ENCODE measurements around the gene MT1M.

The MT1M gene

DNA sequence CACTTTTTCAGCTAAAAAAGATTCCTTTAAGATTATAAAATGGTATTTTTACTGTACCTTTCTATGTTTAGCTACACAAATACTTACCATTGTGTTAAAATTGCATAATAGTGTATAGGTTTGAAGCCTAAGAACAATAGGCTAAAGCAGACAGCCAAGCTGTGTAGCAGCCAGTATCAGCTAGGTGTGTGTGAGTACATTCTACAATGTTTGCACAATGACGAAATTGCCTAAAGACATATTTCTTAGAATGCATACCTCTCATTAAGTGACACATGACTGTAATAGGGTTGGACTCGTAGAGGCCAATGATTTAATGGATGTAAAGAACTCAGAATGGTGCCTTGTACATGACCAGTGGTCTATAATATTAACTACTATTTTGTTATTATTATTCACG, 17.4 kb downstream of the MT1M start:
- Histone ChIP-seq H3K4me2 (ENCODE audit: low read depth, low read length, poor library complexity, severe bottlenecking) (no peak overlapping the region), H3K9ac (ENCODE audit: low read length) (no peak overlapping the region), H4K20me1 (ENCODE audit: low read depth, low read length) (no peaks in the 10 kb centered on the region), H3K27ac (ENCODE audit: low read depth, low read length) (no peak overlapping the region), H3K27me3 (ENCODE audit: low read length) (no peaks in the 10 kb centered on the region), H3K4me3 (ENCODE audit: insufficient read depth, low read length, poor library complexity, severe bottlenecking) (no peak overlapping the region), H3F3A (ENCODE audit: insufficient read depth) (no peaks in the 10 kb centered on the region), H3K79me2 (ENCODE audit: insufficient read depth, low read length) (no peaks in the 10 kb centered on the region), H3K9me3 (ENCODE audit: insufficient read depth, low read length) (no peaks in the 10 kb centered on the region), H3K9me2 (replicated peaks; ENCODE audit: insufficient read depth, low read length) (no peaks in the 10 kb centered on the region), H3K36me3 (ENCODE audit: low read length) (no peaks in the 10 kb centered on the region), H2AFZ (ENCODE audit: low read depth, low read length, severe bottlenecking) (no peak overlapping the region)
- TF ChIP-seq CTCF (IDR thresholded peaks at IDR 0.05; ENCODE audit: insufficient read depth, low read length, poor library complexity, severe bottlenecking) (no peak), EZH2phosphoT487 (conservative IDR thresholded peaks at IDR 0.05; ENCODE audit: low read length) (no peak)

- no peak within 1 kb of the TSS for H2AFZ ChIP-seq (ENCODE audit: low read depth, low read length, severe bottlenecking)
- no peak within 1 kb of the TSS for H3K4me3 ChIP-seq (ENCODE audit: insufficient read depth, low read length, poor library complexity, severe bottlenecking)
- no peaks in the 10 kb centered on the region for H3K27me3 ChIP-seq (ENCODE audit: low read length)
- TF ChIP-seq CTCF (IDR thresholded peaks at IDR 0.05; ENCODE audit: insufficient read depth, low read length, poor library complexity, severe bottlenecking) (no peak), EZH2phosphoT487 (conservative IDR thresholded peaks at IDR 0.05; ENCODE audit: low read length) (no peak)
- no peaks in the 10 kb centered on the region for H3F3A ChIP-seq (ENCODE audit: insufficient read depth)
- no peaks in the 10 kb centered on the region for H3K79me2 ChIP-seq (ENCODE audit: insufficient read depth, low read length)
- H4K20me1 ChIP-seq (ENCODE audit: low read depth, low read length): no peaks in the 10 kb centered on the region
- H3K4me2 ChIP-seq (ENCODE audit: low read depth, low read length, poor library complexity, severe bottlenecking): no peak within 1 kb of the TSS
- no peak within 1 kb of the TSS for H3K27ac ChIP-seq (ENCODE audit: low read depth, low read length)
- no peak within 1 kb of the TSS for H3K9ac ChIP-seq (ENCODE audit: low read length)
- no peaks in the 10 kb centered on the region for H3K36me3 ChIP-seq (ENCODE audit: low read length)
- H3K9me3 ChIP-seq (ENCODE audit: insufficient read depth, low read length): no peaks in the 10 kb centered on the region
- no peaks in the 10 kb centered on the region for H3K9me2 ChIP-seq (replicated peaks; ENCODE audit: insufficient read depth, low read length)
Observed at GRCh38 chr16:56651586-56651985, 19.1 kb downstream of the MT1M start, which contains the start of gene MT1B. MT1B (plus strand) TSS chr16:56651886; CDS start chr16:56651954, 68 bp downstream.

DNA sequence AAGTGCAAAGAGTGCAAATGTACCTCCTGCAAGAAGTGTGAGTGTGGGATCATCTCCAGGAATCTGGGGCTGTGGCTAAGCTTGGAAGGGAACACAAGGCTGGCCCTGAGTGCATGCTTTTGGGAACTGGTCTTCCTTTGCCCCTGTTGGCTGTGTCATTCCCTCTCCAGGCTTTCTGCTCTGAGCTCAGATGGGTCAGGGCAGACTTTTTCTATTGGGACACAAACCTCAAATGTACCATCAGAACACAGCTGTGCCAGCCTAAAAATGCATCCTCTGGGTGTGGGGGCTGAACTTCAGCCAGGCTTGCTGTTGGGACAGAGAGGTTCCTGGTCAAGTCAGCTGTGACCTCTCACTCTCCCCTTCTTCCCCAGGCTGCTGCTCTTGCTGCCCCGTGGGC, 20.1 kb downstream of the MT1M start:
- no peaks in the 10 kb centered on the region for H3K27me3 ChIP-seq (ENCODE audit: low read length)
- TF ChIP-seq CTCF (IDR thresholded peaks at IDR 0.05; ENCODE audit: insufficient read depth, low read length, poor library complexity, severe bottlenecking): no peak
- no peak for TF ChIP-seq EZH2phosphoT487 (conservative IDR thresholded peaks at IDR 0.05; ENCODE audit: low read length)

More for the DNA sequence above, 20.1 kb downstream of the MT1M start:
- H3K4me3 ChIP-seq (ENCODE audit: insufficient read depth, low read length, poor library complexity, severe bottlenecking): no peak overlapping the region
- H3K27ac ChIP-seq (ENCODE audit: low read depth, low read length): no peak overlapping the region
- H3F3A ChIP-seq (ENCODE audit: insufficient read depth): no peaks in the 10 kb centered on the region
- H3K36me3 ChIP-seq (ENCODE audit: low read length): no peaks in the 10 kb centered on the region
- H3K79me2 ChIP-seq (ENCODE audit: insufficient read depth, low read length): no peaks in the 10 kb centered on the region
- H3K9me3 ChIP-seq (ENCODE audit: insufficient read depth, low read length): no peaks in the 10 kb centered on the region
- no peaks in the 10 kb centered on the region for H3K9me2 ChIP-seq (replicated peaks; ENCODE audit: insufficient read depth, low read length)
- H2AFZ ChIP-seq (ENCODE audit: low read depth, low read length, severe bottlenecking): no peak overlapping the region
- no peak overlapping the region for H3K4me2 ChIP-seq (ENCODE audit: low read depth, low read length, poor library complexity, severe bottlenecking)
- no peaks in the 10 kb centered on the region for H4K20me1 ChIP-seq (ENCODE audit: low read depth, low read length)
- H3K9ac ChIP-seq (ENCODE audit: low read length): no peak overlapping the region
